WTC11 (cell line): Measurements from ENCODE around the gene ETF1. TPM values are rescaled to one million over a fixed set of nuclear protein-coding genes. Genes with fewer than 3 reads are reported as not detected.

Source experiments
- ATAC-seq: fragments of 200-7000 bp; cut with Tn5 transposase; 2 replicates; pipeline ENCODE4 v1.10.0; 2021; ENCODE audit warnings: mild to moderate bottlenecking, moderate library complexity
- CTCF ChIA-PET: fragments of 300-600 bp; sonication (Branson Sonifier 250); formaldehyde crosslinking; loops from one replicate; lab custom pipeline; 2021; ENCODE audit warnings: antibody characterized with exemption; lab: Charles Lee
- POLR2A ChIA-PET: fragments of 350-600 bp; sonication (Branson Sonifier 250); formaldehyde crosslinking; loops from one replicate; lab custom pipeline; 2021; ENCODE audit warnings: antibody characterized with exemption; lab: Charles Lee
- DNase-seq: peaks from one replicate; pipeline ENCODE4 v3.0.0; 2021; ENCODE audit warnings: low spot score
- H3K27ac Mint-ChIP-seq: 2 replicates; pipeline ENCODE4 v1.8.0; 2021; ENCODE audit warnings: mixed read lengths
- H3K27me3 Mint-ChIP-seq: 2 replicates; pipeline ENCODE4 v1.8.0; 2021; ENCODE audit warnings: low read depth, mild to moderate bottlenecking, moderate library complexity, mixed read lengths
- H3K36me3 Mint-ChIP-seq: 2 replicates; pipeline ENCODE4 v1.8.0; 2021; ENCODE audit warnings: mixed read lengths
- H3K4me1 Mint-ChIP-seq: 2 replicates; pipeline ENCODE4 v1.8.0; 2022; ENCODE audit warnings: mixed read lengths
- H3K4me3 Mint-ChIP-seq: 2 replicates; pipeline ENCODE4 v1.8.0; 2021; ENCODE audit warnings: mild to moderate bottlenecking, moderate library complexity, mixed read lengths
- H3K9me3 Mint-ChIP-seq: 2 replicates; pipeline ENCODE4 v1.8.0; 2021; ENCODE audit warnings: mixed read lengths
- CREM ChIP-seq: sonication (generic); formaldehyde crosslinking; IDR thresholded peaks from 2 replicates; pipeline ENCODE4 v1.8.1; 2022; ENCODE audit warnings: mild to moderate bottlenecking, missing genetic modification reagents, moderate library complexity
- ESRRA ChIP-seq: sonication (generic); formaldehyde crosslinking; IDR thresholded peaks from 2 replicates; pipeline ENCODE4 v1.8.1; 2022; ENCODE audit warnings: mild to moderate bottlenecking, missing genetic modification reagents, borderline replicate concordance
- ETV6 ChIP-seq: sonication (generic); formaldehyde crosslinking; IDR thresholded peaks from 2 replicates; pipeline ENCODE4 v1.8.1; 2022; ENCODE audit warnings: mild to moderate bottlenecking, missing genetic modification reagents
- FOXK1 ChIP-seq: sonication (generic); formaldehyde crosslinking; IDR thresholded peaks from 2 replicates; pipeline ENCODE4 v1.8.0; 2022; ENCODE audit warnings: mild to moderate bottlenecking, moderate library complexity, missing genetic modification reagents
- GABPB1 ChIP-seq: sonication (generic); formaldehyde crosslinking; IDR thresholded peaks from 2 replicates; pipeline ENCODE4 v1.8.1; 2023; ENCODE audit warnings: mild to moderate bottlenecking, missing genetic modification reagents
- HMGXB4 ChIP-seq: sonication (generic); formaldehyde crosslinking; IDR thresholded peaks from 2 replicates; pipeline ENCODE4 v1.8.1; 2023; ENCODE audit warnings: mild to moderate bottlenecking, moderate library complexity, missing genetic modification reagents
- IRF1 ChIP-seq: sonication (generic); formaldehyde crosslinking; IDR thresholded peaks from 2 replicates; pipeline ENCODE4 v1.8.0; 2023; ENCODE audit warnings: missing genetic modification reagents
- MLX ChIP-seq: sonication (generic); formaldehyde crosslinking; IDR thresholded peaks from 2 replicates; pipeline ENCODE4 v1.8.1; 2023; ENCODE audit warnings: mild to moderate bottlenecking, missing genetic modification reagents, moderate library complexity
- MXD4 ChIP-seq: fragments of 250-450 bp; sonication (Bioruptor Pico); IDR thresholded peaks from 2 replicates; pipeline ENCODE4 v1.8.0; 2021; ENCODE audit warnings: mild to moderate bottlenecking, moderate library complexity, borderline replicate concordance
- MYBL2 ChIP-seq: sonication (generic); formaldehyde crosslinking; IDR thresholded peaks from 2 replicates; pipeline ENCODE4 v1.8.1; 2023; ENCODE audit warnings: mild to moderate bottlenecking, moderate library complexity, missing genetic modification reagents
- NR2C2 ChIP-seq: sonication (generic); formaldehyde crosslinking; IDR thresholded peaks from 2 replicates; pipeline ENCODE4 v1.8.0; 2022; ENCODE audit warnings: mild to moderate bottlenecking, missing genetic modification reagents
- PREB ChIP-seq: sonication (generic); formaldehyde crosslinking; IDR thresholded peaks from 2 replicates; pipeline ENCODE4 v1.8.1; 2022; ENCODE audit warnings: mild to moderate bottlenecking, missing genetic modification reagents, moderate library complexity, borderline replicate concordance
- PRRX2 ChIP-seq: fragments of 250-450 bp; sonication (Bioruptor Pico); IDR thresholded peaks from 2 replicates; pipeline ENCODE4 v1.8.0; 2021; ENCODE audit warnings: mild to moderate bottlenecking
- SMAD3 ChIP-seq: sonication (generic); formaldehyde crosslinking; IDR thresholded peaks from 2 replicates; pipeline ENCODE4 v1.8.0; 2022; ENCODE audit warnings: missing genetic modification reagents, mild to moderate bottlenecking, borderline replicate concordance
- SP1 ChIP-seq: sonication (generic); formaldehyde crosslinking; conservative IDR thresholded peaks from 2 replicates; pipeline ENCODE4 v1.8.1; 2022; ENCODE audit warnings: missing genetic modification reagents
- TEAD4 ChIP-seq: sonication (generic); formaldehyde crosslinking; IDR thresholded peaks from 2 replicates; pipeline ENCODE4 v1.8.0; 2022; ENCODE audit warnings: mild to moderate bottlenecking, missing genetic modification reagents
- USF1 ChIP-seq: sonication (generic); formaldehyde crosslinking; IDR thresholded peaks from 2 replicates; pipeline ENCODE4 v1.8.0; 2022; ENCODE audit warnings: mild to moderate bottlenecking, missing genetic modification reagents
- ZNF138 ChIP-seq: sonication (generic); formaldehyde crosslinking; conservative IDR thresholded peaks from 2 replicates; pipeline ENCODE4 v1.8.1; 2022; ENCODE audit warnings: mild to moderate bottlenecking, moderate library complexity, missing genetic modification reagents
- ZNF263 ChIP-seq: sonication (generic); formaldehyde crosslinking; IDR thresholded peaks from 2 replicates; pipeline ENCODE4 v1.8.1; 2022; ENCODE audit warnings: low read depth, mild to moderate bottlenecking, moderate library complexity, missing genetic modification reagents
- ZNF396 ChIP-seq: fragments of 250-450 bp; sonication (Bioruptor Pico); IDR thresholded peaks from 2 replicates; pipeline ENCODE4 v1.8.0; 2021; ENCODE audit warnings: mild to moderate bottlenecking, moderate library complexity, borderline replicate concordance
- ZNF532 ChIP-seq: fragments of 250-450 bp; sonication (Bioruptor Pico); IDR thresholded peaks from 2 replicates; pipeline ENCODE4 v1.9.0; 2021; ENCODE audit warnings: mild to moderate bottlenecking, borderline replicate concordance
- ZSCAN18 ChIP-seq: fragments of 250-450 bp; sonication (Bioruptor Pico); IDR thresholded peaks from 2 replicates; pipeline ENCODE4 v2.1.2; 2022; ENCODE audit warnings: mild to moderate bottlenecking, moderate library complexity
- total RNA-seq: library from RNA; stranded (reverse); gene quantifications from 3 replicates; pipeline ENCODE4 v1.2.3, GENCODE V29; 2021

Gene ETF1
- total RNA-seq, 1 experiment from 2014 or later = 137 TPM

- TF ChIP-seq ZNF396 (no peak), NR2C2 (CRISPR knock-in tag) (no peak), GABPB1 (CRISPR knock-in tag) (no peak), IRF1 (no peak), ESRRA (0 out of 2 replicates have a peak, but pooled peaks have one; percentile 17), PRRX2 (no peak; the same call in 1 of the 2 replicates), MYBL2 (0 out of 2 replicates have a peak, but pooled peaks have one; percentile 6), ZNF263 (CRISPR knock-in tag) (no peak), SP1 (CRISPR knock-in tag) (peak; percentile 68; the same call in 1 of the 2 replicates), CREM (CRISPR knock-in tag) (peak; percentile 83), SMAD3 (CRISPR knock-in tag) (no peak), ZNF138 (no peak), USF1 (CRISPR knock-in tag) (peak; percentile 50; the same call in 1 of the 2 replicates)
Observed at GRCh38 chr5:138465261-138466124, 77.5 kb downstream of the ETF1 start, which contains the start of gene EGR1 (continued).

GRCh38 chr5:138464388-138465260, 78.4 kb downstream of the ETF1 start:
- Mint-ChIP-seq H3K36me3 (peaks cover 22% of the 10 kb centered on the region), H3K27me3 (peaks cover 34% of the 10 kb centered on the region), H3K9me3 (no peaks in the 10 kb centered on the region), H3K4me1 (0 out of 2 replicates have a peak, but pooled peaks cover 7% of the 10 kb centered on the region), H3K4me3 (peak overlapping the region; percentile 83), H3K27ac (peak overlapping the region; percentile 94)
- peak; percentile 97 for DNase-seq
- POLR2A ChIA-PET = interaction anchor here (0.5 to 3.3 kb wide), 13 partner anchors 8 to 820 kb away, joined by 3 to 28 read pairs (median 6); partner anchors contain the start of genes ETF1 and KDM3B
- CTCF ChIA-PET = interaction anchor here (0.6 to 13.9 kb wide), 22 partner anchors 8 to 528 kb away, joined by 3 to 254 read pairs (median 4); partner anchors contain the start of genes ETF1, HSPA9, KDM3B and KIF20A
- peak; percentile 71 for ATAC-seq
- TF ChIP-seq SP1 (CRISPR knock-in tag) = peak; percentile 60
- TF ChIP-seq ZNF263 (CRISPR knock-in tag) = peak; percentile 69; the same call in 1 of the 2 replicates
- TF ChIP-seq PREB (CRISPR knock-in tag) = no peak
- TF ChIP-seq TEAD4 (CRISPR knock-in tag) = no peak
- no peak for TF ChIP-seq MXD4
- TF ChIP-seq MLX (CRISPR knock-in tag) = no peak
- TF ChIP-seq ZNF532 (CRISPR knock-in tag) = no peak
- peak; percentile 11; the same call in 1 of the 2 replicates for TF ChIP-seq FOXK1 (CRISPR knock-in tag)
- peak; percentile 7; the same call in 1 of the 2 replicates for TF ChIP-seq SMAD3 (CRISPR knock-in tag)
- no peak for TF ChIP-seq ZSCAN18
- TF ChIP-seq ETV6 = 0 out of 2 replicates have a peak, but pooled peaks have one; percentile 27
- peak; percentile 70 for TF ChIP-seq HMGXB4 (CRISPR knock-in tag)
